ENCODE results near the gene PCSK6.

DNA sequence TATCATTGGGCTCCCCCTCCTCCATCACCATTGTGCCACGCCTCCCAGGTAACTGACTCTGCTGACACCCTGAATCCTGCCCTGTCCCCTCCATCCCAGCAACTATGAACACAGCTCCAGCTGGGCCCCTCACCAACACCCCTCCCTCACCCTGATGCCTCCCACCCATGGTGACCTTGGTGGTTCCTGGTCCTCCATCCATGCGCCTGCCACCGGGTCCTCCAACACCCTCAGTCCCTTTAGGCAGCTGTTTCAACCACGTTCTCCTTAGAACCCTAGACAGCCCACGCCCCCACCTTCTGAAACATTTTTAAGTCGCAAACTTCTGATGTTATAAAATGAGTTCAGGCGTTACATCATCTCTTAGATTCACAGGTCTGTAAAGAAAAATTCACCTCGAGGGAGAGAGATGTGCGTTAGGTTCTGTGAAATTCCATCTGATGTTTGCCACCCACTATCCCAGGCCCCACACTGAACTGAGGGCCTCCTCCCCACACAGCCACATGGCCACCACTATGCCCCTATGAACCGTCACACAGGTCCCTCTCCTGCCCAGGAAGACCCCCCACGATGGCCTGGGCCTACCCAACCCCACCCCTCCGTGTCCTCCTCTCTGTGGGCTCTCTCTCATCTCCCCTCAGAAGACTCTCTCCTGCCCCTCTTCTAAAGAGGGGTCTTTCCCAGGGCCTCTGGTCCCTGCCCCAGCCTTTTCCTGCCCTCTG is 29.8 kb downstream of the PCSK6 start:
- TF ChIP-seq, protein P1, sequence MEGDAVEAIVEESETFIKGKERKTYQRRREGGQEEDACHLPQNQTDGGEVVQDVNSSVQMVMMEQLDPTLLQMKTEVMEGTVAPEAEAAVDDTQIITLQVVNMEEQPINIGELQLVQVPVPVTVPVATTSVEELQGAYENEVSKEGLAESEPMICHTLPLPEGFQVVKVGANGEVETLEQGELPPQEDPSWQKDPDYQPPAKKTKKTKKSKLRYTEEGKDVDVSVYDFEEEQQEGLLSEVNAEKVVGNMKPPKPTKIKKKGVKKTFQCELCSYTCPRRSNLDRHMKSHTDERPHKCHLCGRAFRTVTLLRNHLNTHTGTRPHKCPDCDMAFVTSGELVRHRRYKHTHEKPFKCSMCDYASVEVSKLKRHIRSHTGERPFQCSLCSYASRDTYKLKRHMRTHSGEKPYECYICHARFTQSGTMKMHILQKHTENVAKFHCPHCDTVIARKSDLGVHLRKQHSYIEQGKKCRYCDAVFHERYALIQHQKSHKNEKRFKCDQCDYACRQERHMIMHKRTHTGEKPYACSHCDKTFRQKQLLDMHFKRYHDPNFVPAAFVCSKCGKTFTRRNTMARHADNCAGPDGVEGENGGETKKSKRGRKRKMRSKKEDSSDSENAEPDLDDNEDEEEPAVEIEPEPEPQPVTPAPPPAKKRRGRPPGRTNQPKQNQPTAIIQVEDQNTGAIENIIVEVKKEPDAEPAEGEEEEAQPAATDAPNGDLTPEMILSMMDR (IDR thresholded peaks at IDR 0.05; ENCODE audit: insufficient read depth, low read length, poor library complexity, severe bottlenecking), result no peak
- no peak for TF ChIP-seq EZH2phosphoT487 (conservative IDR thresholded peaks at IDR 0.05; ENCODE audit: low read length)
